Loucy (cell line): ENCODE measurements around the gene LAMC1.

Experiments
- H2AFZ ChIP-seq: fragments of 200-600 bp; sonication (generic); 2 replicates; pipeline ENCODE4 v1.6.0; 2016; ENCODE audit warnings: antibody characterized with exemption, mild to moderate bottlenecking, low read length, moderate library complexity
- H3F3A ChIP-seq: fragments of 200-600 bp; 2 replicates; pipeline ENCODE4 v1.6.0; 2016; ENCODE audit warnings: antibody characterized with exemption, low read depth, mild to moderate bottlenecking
- H3K27me3 ChIP-seq: fragments of 200-600 bp; sonication (generic); 2 replicates; pipeline ENCODE4 v1.6.1; 2014; ENCODE audit warnings: low read length, mild to moderate bottlenecking; ENCODE audit not compliant: insufficient read depth, poor library complexity, severe bottlenecking
- H3K36me3 ChIP-seq: fragments of 200-600 bp; sonication (generic); 2 replicates; pipeline ENCODE4 v1.6.1; 2016; ENCODE audit warnings: low read length; ENCODE audit not compliant: insufficient read depth
- H3K4me1 ChIP-seq: fragments of 200-600 bp; sonication (generic); 2 replicates; pipeline ENCODE4 v1.5.1; 2014; ENCODE audit warnings: low read length, mild to moderate bottlenecking; ENCODE audit not compliant: insufficient read depth, poor library complexity, severe bottlenecking
- H3K4me2 ChIP-seq: fragments of 200-600 bp; sonication (generic); 2 replicates; pipeline ENCODE4 v1.6.0; 2014; ENCODE audit warnings: antibody characterized with exemption, low read length, low read depth, mild to moderate bottlenecking; ENCODE audit not compliant: poor library complexity, severe bottlenecking
- H3K4me3 ChIP-seq: fragments of 200-600 bp; sonication (generic); 2 replicates; pipeline ENCODE4 v1.5.1; 2014; ENCODE audit warnings: low read length, mild to moderate bottlenecking, mixed read lengths; ENCODE audit not compliant: poor library complexity, severe bottlenecking
- H3K79me2 ChIP-seq: fragments of 200-600 bp; sonication (generic); 2 replicates; pipeline ENCODE4 v1.6.1; 2014; ENCODE audit warnings: low read length; ENCODE audit not compliant: insufficient read depth
- H3K9ac ChIP-seq: fragments of 200-600 bp; sonication (generic); 2 replicates; pipeline ENCODE4 v1.6.0; 2014; ENCODE audit warnings: mild to moderate bottlenecking, low read depth, low read length, moderate library complexity; ENCODE audit not compliant: poor library complexity, severe bottlenecking
- H3K9me2 ChIP-seq: fragments of 200-600 bp; sonication (generic); replicated peaks from 2 replicates; pipeline ENCODE4 v1.6.1; 2016; ENCODE audit warnings: low read depth, low read length, mixed read lengths
- H3K9me3 ChIP-seq: fragments of 200-600 bp; sonication (generic); 2 replicates; pipeline ENCODE4 v1.6.1; 2014; ENCODE audit warnings: mild to moderate bottlenecking, antibody characterized with exemption, low read length, low read depth; ENCODE audit not compliant: insufficient read depth
- H4K20me1 ChIP-seq: fragments of 200-600 bp; sonication (generic); 2 replicates; pipeline ENCODE4 v1.6.0; 2014; ENCODE audit warnings: antibody characterized with exemption, low read length, mild to moderate bottlenecking; ENCODE audit not compliant: insufficient read depth, poor library complexity, severe bottlenecking
- CTCF ChIP-seq: fragments of 200-600 bp; sonication (generic); conservative IDR thresholded peaks from 2 replicates; pipeline ENCODE4 v1.5.1; 2014; ENCODE audit warnings: mild to moderate bottlenecking, antibody characterized with exemption, low read length
- EZH2phosphoT487 ChIP-seq: fragments of 200-600 bp; IDR thresholded peaks from 2 replicates; pipeline ENCODE4 v1.6.1; 2018; ENCODE audit warnings: antibody characterized with exemption, mild to moderate bottlenecking, moderate library complexity, borderline replicate concordance

LAMC1 gene

GRCh38 chr1:183097438-183098051 is 74.3 kb downstream of the LAMC1 start:
- TF ChIP-seq CTCF (no peak), EZH2phosphoT487 (no peak)
- Histone ChIP-seq H4K20me1 (no peaks in the 10 kb centered on the region), H3K79me2 (no peaks in the 10 kb centered on the region), H3K27me3 (no peaks in the 10 kb centered on the region), H3K36me3 (no peaks in the 10 kb centered on the region), H3K4me2 (no peak overlapping the region), H2AFZ (no peak overlapping the region), H3K4me1 (no peaks in the 10 kb centered on the region), H3K9me2 (no peaks in the 10 kb centered on the region), H3K9ac (no peak overlapping the region), H3K9me3 (no peaks in the 10 kb centered on the region), H3F3A (no peaks in the 10 kb centered on the region), H3K4me3 (no peak overlapping the region)

- no peak overlapping the region for H3K9ac ChIP-seq
- no peak overlapping the region for H3K4me3 ChIP-seq
- no peaks in the 10 kb centered on the region for H3K79me2 ChIP-seq
- H3K27me3 ChIP-seq = no peaks in the 10 kb centered on the region
- H3K36me3 ChIP-seq = no peaks in the 10 kb centered on the region
- TF ChIP-seq CTCF (no peak), EZH2phosphoT487 (no peak)
- H3K9me2 ChIP-seq = no peaks in the 10 kb centered on the region
- no peaks in the 10 kb centered on the region for H3K4me1 ChIP-seq
- no peak overlapping the region for H3K4me2 ChIP-seq
- no peak overlapping the region for H2AFZ ChIP-seq
- no peaks in the 10 kb centered on the region for H4K20me1 ChIP-seq
- H3K9me3 ChIP-seq = no peaks in the 10 kb centered on the region
- no peaks in the 10 kb centered on the region for H3F3A ChIP-seq
These were observed 75.1 kb downstream of the LAMC1 start for GRCh38 chr1:183098317-183098716.

GRCh38 chr1:183100361-183100974 is 77.2 kb downstream of the LAMC1 start:
- TF ChIP-seq EZH2phosphoT487 (no peak), CTCF (no peak)
- no peaks in the 10 kb centered on the region for H3K36me3 ChIP-seq
- H3K4me2 ChIP-seq = no peak overlapping the region
- H3K4me1 ChIP-seq = no peaks in the 10 kb centered on the region
- H2AFZ ChIP-seq = no peak overlapping the region; the same call in 1 of the 2 replicates
- no peaks in the 10 kb centered on the region for H3K9me3 ChIP-seq
- no peaks in the 10 kb centered on the region for H3K79me2 ChIP-seq
- H3K4me3 ChIP-seq = no peak overlapping the region
- no peaks in the 10 kb centered on the region for H3K9me2 ChIP-seq
- no peaks in the 10 kb centered on the region for H4K20me1 ChIP-seq
- H3F3A ChIP-seq = no peaks in the 10 kb centered on the region
- H3K9ac ChIP-seq = no peak overlapping the region
- no peaks in the 10 kb centered on the region for H3K27me3 ChIP-seq
